ENCODE results near the gene TMPRSS9.

The TMPRSS9 gene

DNA sequence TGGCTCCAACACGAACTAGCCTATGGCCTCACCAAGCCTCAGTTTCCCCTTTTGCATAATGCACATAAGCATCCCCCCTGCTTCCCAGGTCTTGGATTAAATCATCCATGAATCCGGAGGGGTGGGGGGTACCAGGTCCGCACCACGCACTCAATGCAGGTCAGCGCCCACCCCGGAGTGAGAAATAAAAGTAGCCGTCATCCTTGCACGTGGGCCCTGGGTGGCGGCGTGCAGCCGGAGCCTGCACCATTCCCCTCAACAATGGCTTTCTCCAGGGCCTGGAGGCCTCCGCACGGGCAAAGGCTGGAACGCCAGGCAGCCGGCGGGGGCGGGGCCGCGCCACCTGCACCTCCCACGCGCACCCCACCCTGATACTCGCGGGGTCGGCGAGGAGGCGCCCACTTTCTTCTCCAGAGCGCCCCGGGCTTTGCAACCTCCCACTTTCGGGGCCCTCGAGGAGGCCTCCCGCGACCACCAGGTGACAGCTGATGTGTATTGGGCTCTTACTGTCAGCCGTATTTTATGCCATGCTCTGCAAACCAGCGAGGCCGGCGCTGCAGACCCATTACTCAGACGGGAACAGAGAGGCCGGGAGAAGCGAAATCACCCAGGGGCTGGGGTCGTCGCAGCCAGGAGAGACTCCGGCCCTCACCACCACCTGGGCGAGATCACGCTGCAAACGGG lies 115.1 kb downstream of the TMPRSS9 start (continued):
- TF ChIP-seq GFI1B (tag by site-specific recombination; IDR thresholded peaks at IDR 0.05) (0 out of 2 replicates have a peak, but pooled peaks have one; percentile 28), PRDM1 (tag by site-specific recombination; IDR thresholded peaks at IDR 0.05) (peak; percentile 19; the same call in 1 of the 2 replicates), ZFP41 (tag by site-specific recombination; IDR thresholded peaks at IDR 0.05; ENCODE audit: borderline replicate concordance) (0 out of 2 replicates have a peak, but pooled peaks have one; percentile 15), ZNF76 (tag by site-specific recombination; IDR thresholded peaks at IDR 0.05; ENCODE audit: borderline replicate concordance, low read depth) (0 out of 2 replicates have a peak, but pooled peaks have one; percentile 28), ZNF629 (tag by site-specific recombination; IDR thresholded peaks at IDR 0.05) (peak; percentile 52), ZNF777 (tag by site-specific recombination; IDR thresholded peaks at IDR 0.05; ENCODE audit: borderline replicate concordance) (peak; percentile 81), ZNF501 (tag by site-specific recombination; IDR thresholded peaks at IDR 0.05) (0 out of 2 replicates have a peak, but pooled peaks have one; percentile 16), ZBTB20 (tag by site-specific recombination; IDR thresholded peaks at IDR 0.05) (peak; percentile 63), IKZF3 (tag by site-specific recombination; IDR thresholded peaks at IDR 0.05) (peak; percentile 69), ZNF555 (tag by site-specific recombination; conservative IDR thresholded peaks at IDR 0.05) (no peak), ZNF366 (tag by site-specific recombination; conservative IDR thresholded peaks at IDR 0.05) (no peak), KLF9 (tag by site-specific recombination; IDR thresholded peaks at IDR 0.05; ENCODE audit: low read depth) (peak; percentile 83), ZFP37 (tag by site-specific recombination; IDR thresholded peaks at IDR 0.05) (0 out of 2 replicates have a peak, but pooled peaks have one; percentile 36), ZNF600 (tag by site-specific recombination; IDR thresholded peaks at IDR 0.05) (peak; percentile 82), ZNF121 (tag by site-specific recombination; IDR thresholded peaks at IDR 0.05) (peak; percentile 69), BCL11A (tag by site-specific recombination; IDR thresholded peaks at IDR 0.05; ENCODE audit: low read depth) (peak; percentile 52; the same call in 1 of the 2 replicates), HOXA7 (CRISPR knock-in tag; IDR thresholded peaks at IDR 0.05; ENCODE audit: borderline replicate concordance) (no peak), ZNF423 (tag by site-specific recombination; IDR thresholded peaks at IDR 0.05) (peak; percentile 39; the same call in 1 of the 2 replicates), GLIS1 (tag by site-specific recombination; IDR thresholded peaks at IDR 0.05) (peak; percentile 25; the same call in 1 of the 2 replicates), ZNF23 (tag by site-specific recombination; IDR thresholded peaks at IDR 0.05; ENCODE audit: borderline replicate concordance) (no peak), ZBTB1 (tag by site-specific recombination; IDR thresholded peaks at IDR 0.05) (no peak), ZNF239 (tag by site-specific recombination; IDR thresholded peaks at IDR 0.05) (0 out of 2 replicates have a peak, but pooled peaks have one; percentile 41), KLF7 (tag by site-specific recombination; IDR thresholded peaks at IDR 0.05; ENCODE audit: borderline replicate concordance) (peak; percentile 73), ZNF169 (tag by site-specific recombination; IDR thresholded peaks at IDR 0.05) (0 out of 2 replicates have a peak, but pooled peaks have one; percentile 16)
- TF ChIP-seq, protein P1, sequence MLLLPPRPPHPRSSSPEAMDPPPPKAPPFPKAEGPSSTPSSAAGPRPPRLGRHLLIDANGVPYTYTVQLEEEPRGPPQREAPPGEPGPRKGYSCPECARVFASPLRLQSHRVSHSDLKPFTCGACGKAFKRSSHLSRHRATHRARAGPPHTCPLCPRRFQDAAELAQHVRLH (tag by site-specific recombination; IDR thresholded peaks at IDR 0.05) = peak; percentile 92
- TF ChIP-seq, protein P2, sequence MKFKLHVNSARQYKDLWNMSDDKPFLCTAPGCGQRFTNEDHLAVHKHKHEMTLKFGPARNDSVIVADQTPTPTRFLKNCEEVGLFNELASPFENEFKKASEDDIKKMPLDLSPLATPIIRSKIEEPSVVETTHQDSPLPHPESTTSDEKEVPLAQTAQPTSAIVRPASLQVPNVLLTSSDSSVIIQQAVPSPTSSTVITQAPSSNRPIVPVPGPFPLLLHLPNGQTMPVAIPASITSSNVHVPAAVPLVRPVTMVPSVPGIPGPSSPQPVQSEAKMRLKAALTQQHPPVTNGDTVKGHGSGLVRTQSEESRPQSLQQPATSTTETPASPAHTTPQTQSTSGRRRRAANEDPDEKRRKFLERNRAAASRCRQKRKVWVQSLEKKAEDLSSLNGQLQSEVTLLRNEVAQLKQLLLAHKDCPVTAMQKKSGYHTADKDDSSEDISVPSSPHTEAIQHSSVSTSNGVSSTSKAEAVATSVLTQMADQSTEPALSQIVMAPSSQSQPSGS (tag by site-specific recombination; IDR thresholded peaks at IDR 0.05; ENCODE audit: low read depth) = 0 out of 2 replicates have a peak, but pooled peaks have one; percentile 2
- TF ChIP-seq, protein P3, sequence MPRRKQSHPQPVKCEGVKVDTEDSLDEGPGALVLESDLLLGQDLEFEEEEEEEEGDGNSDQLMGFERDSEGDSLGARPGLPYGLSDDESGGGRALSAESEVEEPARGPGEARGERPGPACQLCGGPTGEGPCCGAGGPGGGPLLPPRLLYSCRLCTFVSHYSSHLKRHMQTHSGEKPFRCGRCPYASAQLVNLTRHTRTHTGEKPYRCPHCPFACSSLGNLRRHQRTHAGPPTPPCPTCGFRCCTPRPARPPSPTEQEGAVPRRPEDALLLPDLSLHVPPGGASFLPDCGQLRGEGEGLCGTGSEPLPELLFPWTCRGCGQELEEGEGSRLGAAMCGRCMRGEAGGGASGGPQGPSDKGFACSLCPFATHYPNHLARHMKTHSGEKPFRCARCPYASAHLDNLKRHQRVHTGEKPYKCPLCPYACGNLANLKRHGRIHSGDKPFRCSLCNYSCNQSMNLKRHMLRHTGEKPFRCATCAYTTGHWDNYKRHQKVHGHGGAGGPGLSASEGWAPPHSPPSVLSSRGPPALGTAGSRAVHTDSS (tag by site-specific recombination; IDR thresholded peaks at IDR 0.05) = no peak
- TF ChIP-seq, protein P4, sequence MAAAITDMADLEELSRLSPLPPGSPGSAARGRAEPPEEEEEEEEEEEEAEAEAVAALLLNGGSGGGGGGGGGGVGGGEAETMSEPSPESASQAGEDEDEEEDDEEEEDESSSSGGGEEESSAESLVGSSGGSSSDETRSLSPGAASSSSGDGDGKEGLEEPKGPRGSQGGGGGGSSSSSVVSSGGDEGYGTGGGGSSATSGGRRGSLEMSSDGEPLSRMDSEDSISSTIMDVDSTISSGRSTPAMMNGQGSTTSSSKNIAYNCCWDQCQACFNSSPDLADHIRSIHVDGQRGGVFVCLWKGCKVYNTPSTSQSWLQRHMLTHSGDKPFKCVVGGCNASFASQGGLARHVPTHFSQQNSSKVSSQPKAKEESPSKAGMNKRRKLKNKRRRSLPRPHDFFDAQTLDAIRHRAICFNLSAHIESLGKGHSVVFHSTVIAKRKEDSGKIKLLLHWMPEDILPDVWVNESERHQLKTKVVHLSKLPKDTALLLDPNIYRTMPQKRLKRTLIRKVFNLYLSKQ (tag by site-specific recombination; IDR thresholded peaks at IDR 0.05; ENCODE audit: borderline replicate concordance) = 0 out of 2 replicates have a peak, but pooled peaks have one; percentile 41
- TF ChIP-seq, protein P5, sequence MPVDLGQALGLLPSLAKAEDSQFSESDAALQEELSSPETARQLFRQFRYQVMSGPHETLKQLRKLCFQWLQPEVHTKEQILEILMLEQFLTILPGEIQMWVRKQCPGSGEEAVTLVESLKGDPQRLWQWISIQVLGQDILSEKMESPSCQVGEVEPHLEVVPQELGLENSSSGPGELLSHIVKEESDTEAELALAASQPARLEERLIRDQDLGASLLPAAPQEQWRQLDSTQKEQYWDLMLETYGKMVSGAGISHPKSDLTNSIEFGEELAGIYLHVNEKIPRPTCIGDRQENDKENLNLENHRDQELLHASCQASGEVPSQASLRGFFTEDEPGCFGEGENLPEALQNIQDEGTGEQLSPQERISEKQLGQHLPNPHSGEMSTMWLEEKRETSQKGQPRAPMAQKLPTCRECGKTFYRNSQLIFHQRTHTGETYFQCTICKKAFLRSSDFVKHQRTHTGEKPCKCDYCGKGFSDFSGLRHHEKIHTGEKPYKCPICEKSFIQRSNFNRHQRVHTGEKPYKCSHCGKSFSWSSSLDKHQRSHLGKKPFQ (tag by site-specific recombination; IDR thresholded peaks at IDR 0.05) = peak; percentile 49; the same call in 1 of the 2 replicates
- TF ChIP-seq, protein P6, sequence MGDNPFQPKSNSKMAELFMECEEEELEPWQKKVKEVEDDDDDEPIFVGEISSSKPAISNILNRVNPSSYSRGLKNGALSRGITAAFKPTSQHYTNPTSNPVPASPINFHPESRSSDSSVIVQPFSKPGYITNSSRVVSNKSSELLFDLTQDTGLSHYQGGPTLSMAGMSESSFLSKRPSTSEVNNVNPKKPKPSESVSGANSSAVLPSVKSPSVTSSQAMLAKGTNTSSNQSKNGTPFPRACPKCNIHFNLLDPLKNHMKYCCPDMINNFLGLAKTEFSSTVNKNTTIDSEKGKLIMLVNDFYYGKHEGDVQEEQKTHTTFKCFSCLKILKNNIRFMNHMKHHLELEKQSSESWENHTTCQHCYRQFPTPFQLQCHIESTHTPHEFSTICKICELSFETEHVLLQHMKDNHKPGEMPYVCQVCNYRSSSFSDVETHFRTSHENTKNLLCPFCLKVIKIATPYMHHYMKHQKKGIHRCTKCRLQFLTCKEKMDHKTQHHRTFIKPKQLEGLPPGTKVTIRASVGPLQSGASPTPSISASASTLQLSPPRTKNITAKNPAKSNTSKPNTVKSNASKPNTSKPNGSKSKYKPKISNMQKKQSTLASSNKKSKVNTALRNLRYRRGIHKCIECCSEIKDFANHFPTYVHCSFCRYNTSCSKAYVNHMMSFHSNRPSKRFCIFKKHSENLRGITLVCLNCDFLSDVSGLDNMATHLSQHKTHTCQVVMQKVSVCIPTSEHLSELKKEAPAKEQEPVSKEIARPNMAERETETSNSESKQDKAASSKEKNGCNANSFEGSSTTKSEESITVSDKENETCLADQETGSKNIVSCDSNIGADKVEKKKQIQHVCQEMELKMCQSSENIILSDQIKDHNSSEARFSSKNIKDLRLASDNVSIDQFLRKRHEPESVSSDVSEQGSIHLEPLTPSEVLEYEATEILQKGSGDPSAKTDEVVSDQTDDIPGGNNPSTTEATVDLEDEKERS (tag by site-specific recombination; IDR thresholded peaks at IDR 0.05) = peak; percentile 94

Data from HEK293 (cell line).